ENCODE results near the gene COL8A1.

The COL8A1 gene

DNA sequence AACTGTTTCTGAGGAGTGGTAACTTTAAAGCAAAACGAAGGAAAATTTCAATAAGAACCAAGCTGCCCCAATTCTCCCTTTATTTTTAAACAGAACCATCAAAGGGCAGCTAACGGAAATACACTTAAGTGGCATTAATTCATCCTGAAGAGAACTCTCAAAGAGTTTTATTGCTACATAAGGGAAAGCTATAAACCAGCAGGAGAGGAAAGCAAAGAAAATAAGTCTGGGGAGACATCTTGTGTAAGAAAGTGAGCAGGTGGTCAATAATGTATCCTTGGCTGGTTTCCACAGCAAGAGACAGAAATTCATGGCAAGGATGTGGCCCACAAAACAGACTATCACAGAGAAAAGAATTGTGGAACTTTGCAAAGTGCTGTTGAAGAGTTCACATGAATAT is 139.3 kb downstream of the COL8A1 start:
- no peak overlapping the region for H3K4me3 ChIP-seq (ENCODE audit: low read depth, low read length)
- TF ChIP-seq, protein P1, sequence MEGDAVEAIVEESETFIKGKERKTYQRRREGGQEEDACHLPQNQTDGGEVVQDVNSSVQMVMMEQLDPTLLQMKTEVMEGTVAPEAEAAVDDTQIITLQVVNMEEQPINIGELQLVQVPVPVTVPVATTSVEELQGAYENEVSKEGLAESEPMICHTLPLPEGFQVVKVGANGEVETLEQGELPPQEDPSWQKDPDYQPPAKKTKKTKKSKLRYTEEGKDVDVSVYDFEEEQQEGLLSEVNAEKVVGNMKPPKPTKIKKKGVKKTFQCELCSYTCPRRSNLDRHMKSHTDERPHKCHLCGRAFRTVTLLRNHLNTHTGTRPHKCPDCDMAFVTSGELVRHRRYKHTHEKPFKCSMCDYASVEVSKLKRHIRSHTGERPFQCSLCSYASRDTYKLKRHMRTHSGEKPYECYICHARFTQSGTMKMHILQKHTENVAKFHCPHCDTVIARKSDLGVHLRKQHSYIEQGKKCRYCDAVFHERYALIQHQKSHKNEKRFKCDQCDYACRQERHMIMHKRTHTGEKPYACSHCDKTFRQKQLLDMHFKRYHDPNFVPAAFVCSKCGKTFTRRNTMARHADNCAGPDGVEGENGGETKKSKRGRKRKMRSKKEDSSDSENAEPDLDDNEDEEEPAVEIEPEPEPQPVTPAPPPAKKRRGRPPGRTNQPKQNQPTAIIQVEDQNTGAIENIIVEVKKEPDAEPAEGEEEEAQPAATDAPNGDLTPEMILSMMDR (conservative IDR thresholded peaks at IDR 0.05; ENCODE audit: low read depth, low read length) = no peak
- DNase-seq (ENCODE audit: low read depth) = peak; percentile 48

DNA sequence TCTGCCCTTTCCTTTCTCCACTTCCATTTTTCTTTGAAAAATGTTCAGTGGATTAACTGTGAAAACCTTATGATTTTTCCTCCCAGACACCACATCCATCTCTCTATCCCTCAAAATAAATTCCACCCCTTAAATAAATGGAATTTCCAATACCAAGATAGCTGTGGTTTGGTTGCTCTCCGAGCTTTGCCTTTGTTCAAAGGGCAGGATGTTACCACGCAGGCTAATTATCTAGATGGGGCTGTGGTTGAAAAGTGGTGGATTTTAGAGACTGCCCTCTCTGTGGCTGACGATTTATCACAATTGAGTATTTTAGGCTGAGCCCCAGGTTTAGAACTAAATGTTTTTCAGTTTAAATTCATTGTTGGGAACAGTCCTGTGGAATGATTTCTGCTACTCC is 142.4 kb downstream of the COL8A1 start:
- TF ChIP-seq, protein P1 (conservative IDR thresholded peaks at IDR 0.05; ENCODE audit: low read depth, low read length) = no peak
- DNase-seq (ENCODE audit: low read depth) = no peak
- H3K4me3 ChIP-seq (ENCODE audit: low read depth, low read length) = no peak overlapping the region

DNA sequence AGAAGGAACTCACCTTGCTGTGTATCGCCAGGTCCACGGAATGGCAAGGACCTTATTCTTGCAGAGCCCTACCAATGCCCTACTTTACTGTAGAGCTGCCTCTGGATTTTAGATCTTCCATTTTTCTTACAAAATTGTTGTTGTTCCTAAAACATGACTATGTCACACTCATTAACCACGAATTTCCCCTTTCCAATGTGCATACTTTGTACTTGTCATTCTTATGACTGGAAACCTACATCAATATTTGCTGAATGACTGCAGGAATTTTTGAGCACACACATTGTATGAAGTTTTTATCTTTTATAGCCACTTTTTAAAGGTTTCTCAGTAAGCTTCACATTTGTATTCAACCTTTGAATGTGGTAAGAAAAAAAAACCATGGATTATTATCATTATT is 143.4 kb downstream of the COL8A1 start:
- TF ChIP-seq, protein P1 (conservative IDR thresholded peaks at IDR 0.05; ENCODE audit: low read depth, low read length) = no peak
- DNase-seq (ENCODE audit: low read depth) = no peak
- no peak overlapping the region for H3K4me3 ChIP-seq (ENCODE audit: low read depth, low read length)

DNA sequence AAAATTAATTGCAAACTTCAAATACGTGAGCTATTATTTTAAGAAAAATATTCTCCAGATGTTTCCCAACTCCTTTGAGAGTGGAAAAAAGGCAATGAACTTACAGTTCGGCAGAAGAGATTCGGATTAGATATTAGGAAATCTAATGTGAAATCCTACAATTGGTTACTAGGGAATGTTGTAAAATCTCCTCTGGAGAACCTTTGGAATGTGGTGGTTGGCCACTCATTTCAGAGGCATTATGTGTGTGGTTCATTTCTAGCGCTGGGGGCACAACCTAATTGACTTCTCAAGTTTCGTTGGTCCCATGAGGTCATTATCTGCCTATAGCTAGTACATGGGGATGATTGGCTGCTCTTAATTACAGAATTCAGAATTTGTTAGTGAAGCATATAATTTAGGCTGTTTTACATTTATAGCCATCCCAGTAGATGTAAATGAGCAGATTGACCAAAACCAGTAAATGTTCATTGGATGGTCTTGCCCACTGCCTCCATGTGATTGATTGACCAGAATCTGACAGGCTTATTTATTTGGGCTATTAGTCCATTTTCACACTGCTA is 144.7 kb downstream of the COL8A1 start:
- TF ChIP-seq, protein P1 (conservative IDR thresholded peaks at IDR 0.05; ENCODE audit: low read depth, low read length) = no peak
- no peak overlapping the region for H3K4me3 ChIP-seq (ENCODE audit: low read depth, low read length)
- DNase-seq (ENCODE audit: low read depth) = peak; percentile 92

DNA sequence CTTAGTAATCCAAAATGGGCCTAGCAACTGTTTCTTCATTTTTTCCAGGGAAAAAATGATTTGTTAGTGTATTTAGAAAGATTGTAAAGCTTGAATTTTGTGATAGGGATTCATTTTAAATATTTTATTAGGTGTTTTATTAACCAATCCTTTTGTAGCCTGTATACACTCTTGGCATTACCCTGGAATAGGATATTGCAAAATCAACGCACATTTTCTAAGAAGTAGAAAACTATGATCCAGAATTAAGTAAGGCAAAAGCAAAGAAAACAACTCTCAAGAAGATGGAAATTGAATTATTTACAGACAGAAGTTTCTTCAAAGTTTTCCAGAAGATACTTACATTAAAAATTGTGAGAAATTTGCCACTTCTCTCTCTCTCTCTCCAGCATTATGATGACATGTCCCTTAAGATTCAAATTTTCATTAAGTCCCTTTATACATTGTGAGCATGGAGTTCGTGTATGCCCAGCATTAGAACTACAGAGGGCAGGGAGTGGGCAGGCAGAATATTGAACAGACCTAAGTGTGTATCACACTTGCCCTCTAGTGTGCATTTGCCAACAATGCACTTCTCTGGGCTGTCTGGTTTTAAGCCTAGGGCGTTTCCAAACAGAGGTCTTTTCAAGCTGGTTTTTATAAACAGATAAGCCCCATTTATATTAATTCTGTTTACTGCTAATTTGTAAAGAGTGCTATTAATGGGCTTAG is 150.8 kb downstream of the COL8A1 start:
- no peak overlapping the region for H3K4me3 ChIP-seq (ENCODE audit: low read depth, low read length)
- DNase-seq (ENCODE audit: low read depth) = peak; percentile 88
- TF ChIP-seq, protein P1 (conservative IDR thresholded peaks at IDR 0.05; ENCODE audit: low read depth, low read length) = peak; percentile 88

DNA sequence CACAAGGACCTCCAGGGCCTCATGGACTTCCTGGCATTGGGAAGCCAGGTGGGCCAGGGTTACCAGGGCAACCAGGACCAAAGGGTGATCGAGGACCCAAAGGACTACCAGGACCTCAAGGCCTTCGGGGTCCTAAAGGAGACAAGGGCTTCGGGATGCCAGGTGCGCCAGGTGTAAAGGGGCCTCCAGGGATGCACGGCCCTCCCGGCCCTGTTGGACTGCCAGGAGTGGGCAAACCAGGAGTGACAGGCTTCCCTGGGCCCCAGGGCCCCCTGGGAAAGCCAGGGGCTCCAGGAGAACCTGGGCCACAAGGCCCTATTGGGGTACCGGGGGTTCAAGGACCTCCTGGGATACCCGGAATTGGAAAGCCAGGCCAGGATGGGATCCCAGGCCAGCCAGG is 156.1 kb downstream of the COL8A1 start:
- no peak overlapping the region for H3K4me3 ChIP-seq (ENCODE audit: low read depth, low read length)
- DNase-seq (ENCODE audit: low read depth) = no peak
- TF ChIP-seq, protein P1 (conservative IDR thresholded peaks at IDR 0.05; ENCODE audit: low read depth, low read length) = no peak

DNA sequence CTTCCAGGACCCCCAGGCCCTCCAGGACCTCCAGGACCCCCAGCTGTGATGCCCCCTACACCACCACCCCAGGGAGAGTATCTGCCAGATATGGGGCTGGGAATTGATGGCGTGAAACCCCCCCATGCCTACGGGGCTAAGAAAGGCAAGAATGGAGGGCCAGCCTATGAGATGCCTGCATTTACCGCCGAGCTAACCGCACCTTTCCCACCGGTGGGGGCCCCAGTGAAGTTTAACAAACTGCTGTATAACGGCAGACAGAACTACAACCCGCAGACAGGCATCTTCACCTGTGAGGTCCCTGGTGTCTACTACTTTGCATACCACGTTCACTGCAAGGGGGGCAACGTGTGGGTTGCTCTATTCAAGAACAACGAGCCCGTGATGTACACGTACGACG is 157.2 kb downstream of the COL8A1 start:
- no peak for DNase-seq (ENCODE audit: low read depth)
- TF ChIP-seq, protein P1 (conservative IDR thresholded peaks at IDR 0.05; ENCODE audit: low read depth, low read length) = no peak
- no peak overlapping the region for H3K4me3 ChIP-seq (ENCODE audit: low read depth, low read length)

Measured in choroid plexus epithelial cell (primary cell).